Fibroblast of skin of left quadriceps (primary cell): Measurements from ENCODE around the gene BHLHE41.

Experiments used
- DNase-seq, 2 experiments: peaks; one replicate each; pipeline ENCODE4 v3.0.0-alpha.2; 2013; ENCODE audit warnings: low read depth in 2 of 2

The BHLHE41 gene

GRCh38 chr12:26134540-26134939, 9.7 kb upstream of the BHLHE41 start:
- DNase-seq = no peak

- DNase-seq = no peak
These were observed 8.7 kb upstream of the BHLHE41 start for GRCh38 chr12:26133521-26133920.

- no peak for DNase-seq
These were observed 8.0 kb upstream of the BHLHE41 start for GRCh38 chr12:26132866-26133265.

- no peak for DNase-seq
These were observed 7.1 kb upstream of the BHLHE41 start for GRCh38 chr12:26131936-26132335.

- DNase-seq = no peak
These were observed 5.9 kb upstream of the BHLHE41 start for GRCh38 chr12:26130728-26131127.

- no peak for DNase-seq
These were observed 3.3 kb upstream of the BHLHE41 start for GRCh38 chr12:26128168-26128567.

GRCh38 chr12:26127404-26127803, 2.6 kb upstream of the BHLHE41 start:
- no peak for DNase-seq

- no peak for DNase-seq
These were observed 1.8 kb upstream of the BHLHE41 start for GRCh38 chr12:26126340-26127284.

GRCh38 chr12:26125400-26126339, 833 bp upstream of the BHLHE41 start:
- peak in 1 of 2 experiments; percentile 37 for DNase-seq

GRCh38 chr12:26123482-26123980, 1.3 kb downstream of the BHLHE41 start:
- no peak for DNase-seq

GRCh38 chr12:26122681-26123481, 2.0 kb downstream of the BHLHE41 start:
- DNase-seq = peak; percentile 57

GRCh38 chr12:26122061-26122680, 2.7 kb downstream of the BHLHE41 start:
- DNase-seq = no peak

- no peak for DNase-seq
These were observed 3.3 kb downstream of the BHLHE41 start for GRCh38 chr12:26121323-26122060.

GRCh38 chr12:26120561-26121274, 4.1 kb downstream of the BHLHE41 start:
- no peak for DNase-seq

- peak; percentile 40 to 53 for DNase-seq
These were observed 5.3 kb downstream of the BHLHE41 start for GRCh38 chr12:26119391-26119989.

GRCh38 chr12:26118308-26118707, 6.5 kb downstream of the BHLHE41 start:
- DNase-seq = no peak

- no peak for DNase-seq
These were observed 7.8 kb downstream of the BHLHE41 start for GRCh38 chr12:26116829-26117715.
